Measurements from ENCODE around the gene BMP3. TPM values are rescaled to one million over a fixed set of nuclear protein-coding genes. Genes with fewer than 3 reads are reported as not detected.
A peak's percentile ranks its signal among the peaks of the same experiment; 100 is the strongest.

The BMP3 gene
- total RNA-seq = not detected
- not detected for polyA plus RNA-seq

GRCh38 chr4:81030061-81030980 is at the start of gene BMP3:
Gene BMP3 (plus strand): TSS chr4:81030708. CDS start chr4:81031285, 577 bp downstream.
- peaks cover 25% of the 10 kb centered on the region for H3K27me3 ChIP-seq (ENCODE audit: control insufficient read depth, insufficient read depth, low read length)
- no peak within 1 kb of the TSS for H3K27ac Mint-ChIP-seq

GRCh38 chr4:80986011-80986410 is 44.5 kb upstream of the BMP3 start:
- H3K4me1 ChIP-seq (ENCODE audit: control insufficient read depth, insufficient read depth, low read length, poor library complexity, severe bottlenecking) = no peaks in the 10 kb centered on the region
- no peak overlapping the region for H3K27ac ChIP-seq (ENCODE audit: insufficient read depth, low read length, poor library complexity, severe bottlenecking)
- H3K4me1 Mint-ChIP-seq = peaks cover 0 to 4% (median 0%) of the 10 kb centered on the region in 4 donors
- no peak overlapping the region for H3K27ac Mint-ChIP-seq
- H3K27me3 Mint-ChIP-seq = peaks cover 11% of the 10 kb centered on the region
- no peaks in the 10 kb centered on the region for H3K36me3 ChIP-seq (ENCODE audit: control insufficient read depth, insufficient read depth, low read length)
- no peak overlapping the region for H3K4me3 Mint-ChIP-seq
- peaks cover 2% of the 10 kb centered on the region for H3K27me3 ChIP-seq (ENCODE audit: control insufficient read depth, insufficient read depth, low read length)
- DNase-seq = no peak
- H3K9me3 Mint-ChIP-seq = peaks cover 0 to 5% (median 0%) of the 10 kb centered on the region in 7 donors
- no peak for ATAC-seq (ENCODE audit: low read depth in 2 of 2)
- no peaks in the 10 kb centered on the region for H3K9me3 ChIP-seq (ENCODE audit: control insufficient read depth in 2 of 2, low read length in 2 of 2)
- no peak overlapping the region for H3K4me3 ChIP-seq (ENCODE audit: low read depth, low read length)
- no peaks in the 10 kb centered on the region for H3K36me3 Mint-ChIP-seq

More at GRCh38 chr4:81030061-81030980, at the start of gene BMP3:
- peaks cover 71% of the 10 kb centered on the region for H3K27me3 Mint-ChIP-seq
- no peaks in the 10 kb centered on the region for H3K36me3 ChIP-seq (ENCODE audit: control insufficient read depth, insufficient read depth, low read length)
- H3K4me1 Mint-ChIP-seq = peaks cover 0 to 18% (median 3%) of the 10 kb centered on the region in 4 donors
- H3K4me3 Mint-ChIP-seq = peak within 1 kb of the TSS in 3 of 4 donors; percentile 33 to 81 (median 70)
- H3K27ac ChIP-seq (ENCODE audit: insufficient read depth, low read length, poor library complexity, severe bottlenecking) = no peak within 1 kb of the TSS
- H3K9me3 ChIP-seq (ENCODE audit: control insufficient read depth in 2 of 2, low read length in 2 of 2) = no peaks in the 10 kb centered on the region
- DNase-seq = peak in 1 of 3 donors; percentile 1
- H3K36me3 Mint-ChIP-seq = no peaks in the 10 kb centered on the region
- no peak within 1 kb of the TSS for H3K4me3 ChIP-seq (ENCODE audit: low read depth, low read length)
- peaks cover 3% of the 10 kb centered on the region for H3K4me1 ChIP-seq (ENCODE audit: control insufficient read depth, insufficient read depth, low read length, poor library complexity, severe bottlenecking)
- H3K9me3 Mint-ChIP-seq = no peaks in the 10 kb centered on the region
- ATAC-seq (ENCODE audit: low read depth in 2 of 2) = no peak

GRCh38 chr4:80989921-80990544 is 40.5 kb upstream of the BMP3 start:
- Mint-ChIP-seq H3K36me3 (no peaks in the 10 kb centered on the region), H3K27ac (no peak overlapping the region), H3K4me1 (peaks cover 0 to 4% (median 0%) of the 10 kb centered on the region in 4 donors), H3K4me3 (no peak overlapping the region), H3K9me3 (no peaks in the 10 kb centered on the region), H3K27me3 (peaks cover 6% of the 10 kb centered on the region)
- Histone ChIP-seq H3K4me1 (ENCODE audit: control insufficient read depth, insufficient read depth, low read length, poor library complexity, severe bottlenecking) (no peaks in the 10 kb centered on the region), H3K36me3 (ENCODE audit: control insufficient read depth, insufficient read depth, low read length) (no peaks in the 10 kb centered on the region), H3K9me3 (ENCODE audit: control insufficient read depth in 2 of 2, low read length in 2 of 2) (no peaks in the 10 kb centered on the region), H3K27ac (ENCODE audit: insufficient read depth, low read length, poor library complexity, severe bottlenecking) (no peak overlapping the region), H3K27me3 (ENCODE audit: control insufficient read depth, insufficient read depth, low read length) (no peaks in the 10 kb centered on the region), H3K4me3 (ENCODE audit: low read depth, low read length) (no peak overlapping the region)
- DNase-seq (peak in 2 of 3 donors; percentile 47 to 67), ATAC-seq (ENCODE audit: low read depth in 2 of 2) (no peak)

GRCh38 chr4:80990851-80991250 is 39.7 kb upstream of the BMP3 start:
- no peaks in the 10 kb centered on the region for H3K9me3 ChIP-seq (ENCODE audit: control insufficient read depth in 2 of 2, low read length in 2 of 2)
- H3K36me3 ChIP-seq (ENCODE audit: control insufficient read depth, insufficient read depth, low read length) = no peaks in the 10 kb centered on the region
- Mint-ChIP-seq H3K9me3 (peaks cover 0 to 1% (median 0%) of the 10 kb centered on the region in 7 donors), H3K4me3 (no peak overlapping the region), H3K4me1 (peaks cover 0 to 4% (median 0%) of the 10 kb centered on the region in 4 donors), H3K27me3 (peaks cover 6% of the 10 kb centered on the region), H3K27ac (no peak overlapping the region), H3K36me3 (no peaks in the 10 kb centered on the region)
- no peaks in the 10 kb centered on the region for H3K4me1 ChIP-seq (ENCODE audit: control insufficient read depth, insufficient read depth, low read length, poor library complexity, severe bottlenecking)
- H3K27me3 ChIP-seq (ENCODE audit: control insufficient read depth, insufficient read depth, low read length) = no peaks in the 10 kb centered on the region
- no peak overlapping the region for H3K27ac ChIP-seq (ENCODE audit: insufficient read depth, low read length, poor library complexity, severe bottlenecking)
- DNase-seq (no peak), ATAC-seq (ENCODE audit: low read depth in 2 of 2) (no peak)
- no peak overlapping the region for H3K4me3 ChIP-seq (ENCODE audit: low read depth, low read length)

GRCh38 chr4:80999943-81000342 is 30.6 kb upstream of the BMP3 start:
- Mint-ChIP-seq H3K4me3 (no peak overlapping the region), H3K4me1 (no peaks in the 10 kb centered on the region), H3K27ac (no peak overlapping the region), H3K36me3 (no peaks in the 10 kb centered on the region), H3K9me3 (peaks cover 0 to 4% (median 0%) of the 10 kb centered on the region in 7 donors), H3K27me3 (peaks cover 5% of the 10 kb centered on the region)
- H3K27me3 ChIP-seq (ENCODE audit: control insufficient read depth, insufficient read depth, low read length) = peaks cover 3% of the 10 kb centered on the region
- H3K27ac ChIP-seq (ENCODE audit: insufficient read depth, low read length, poor library complexity, severe bottlenecking) = no peak overlapping the region
- no peaks in the 10 kb centered on the region for H3K9me3 ChIP-seq (ENCODE audit: control insufficient read depth in 2 of 2, low read length in 2 of 2)
- no peaks in the 10 kb centered on the region for H3K4me1 ChIP-seq (ENCODE audit: control insufficient read depth, insufficient read depth, low read length, poor library complexity, severe bottlenecking)
- H3K36me3 ChIP-seq (ENCODE audit: control insufficient read depth, insufficient read depth, low read length) = no peaks in the 10 kb centered on the region
- no peak overlapping the region for H3K4me3 ChIP-seq (ENCODE audit: low read depth, low read length)
- ATAC-seq (ENCODE audit: low read depth in 2 of 2) (no peak), DNase-seq (no peak)

- Histone ChIP-seq H3K27ac (ENCODE audit: insufficient read depth, low read length, poor library complexity, severe bottlenecking) (no peak overlapping the region), H3K27me3 (ENCODE audit: control insufficient read depth, insufficient read depth, low read length) (peaks cover 9% of the 10 kb centered on the region), H3K9me3 (ENCODE audit: control insufficient read depth in 2 of 2, low read length in 2 of 2) (no peaks in the 10 kb centered on the region), H3K36me3 (ENCODE audit: control insufficient read depth, insufficient read depth, low read length) (no peaks in the 10 kb centered on the region), H3K4me1 (ENCODE audit: control insufficient read depth, insufficient read depth, low read length, poor library complexity, severe bottlenecking) (no peaks in the 10 kb centered on the region), H3K4me3 (ENCODE audit: low read depth, low read length) (no peak overlapping the region)
- Mint-ChIP-seq H3K4me3 (no peak overlapping the region), H3K9me3 (peaks cover 0 to 1% (median 0%) of the 10 kb centered on the region in 7 donors), H3K36me3 (no peaks in the 10 kb centered on the region), H3K27me3 (peaks cover 5% of the 10 kb centered on the region), H3K4me1 (no peaks in the 10 kb centered on the region), H3K27ac (no peak overlapping the region)
- no peak for ATAC-seq (ENCODE audit: low read depth in 2 of 2)
- no peak for DNase-seq
These were observed 26.9 kb upstream of the BMP3 start for GRCh38 chr4:81003597-81004111.

GRCh38 chr4:81007417-81007816 is 23.1 kb upstream of the BMP3 start:
- Histone ChIP-seq H3K27me3 (ENCODE audit: control insufficient read depth, insufficient read depth, low read length) (peaks cover 7% of the 10 kb centered on the region), H3K36me3 (ENCODE audit: control insufficient read depth, insufficient read depth, low read length) (no peaks in the 10 kb centered on the region), H3K4me1 (ENCODE audit: control insufficient read depth, insufficient read depth, low read length, poor library complexity, severe bottlenecking) (no peaks in the 10 kb centered on the region), H3K4me3 (ENCODE audit: low read depth, low read length) (no peak overlapping the region), H3K9me3 (ENCODE audit: control insufficient read depth in 2 of 2, low read length in 2 of 2) (no peaks in the 10 kb centered on the region), H3K27ac (ENCODE audit: insufficient read depth, low read length, poor library complexity, severe bottlenecking) (no peak overlapping the region)
- ATAC-seq (ENCODE audit: low read depth in 2 of 2) = no peak
- no peak for DNase-seq
- Mint-ChIP-seq H3K4me1 (no peaks in the 10 kb centered on the region), H3K27me3 (no peaks in the 10 kb centered on the region), H3K9me3 (peaks cover 0 to 1% (median 0%) of the 10 kb centered on the region in 7 donors), H3K4me3 (no peak overlapping the region), H3K27ac (no peak overlapping the region), H3K36me3 (no peaks in the 10 kb centered on the region)

Measured in CD4-positive, CD25-positive, alpha-beta regulatory T cell (primary cell).